Panc1 (cell line): Measurements from ENCODE around the gene ACP4.

Experiments used
- CTCF ChIP-seq: fragments of 450-650 bp; IDR thresholded peaks from 2 replicates; pipeline ENCODE4 v1.5.1; 2017; ENCODE audit warnings: mild to moderate bottlenecking
- POLR2AphosphoS5 ChIP-seq: IDR thresholded peaks from 2 replicates; pipeline ENCODE4 v1.6.1; 2012; ENCODE audit warnings: mild to moderate bottlenecking, low read depth, low read length, moderate library complexity
- REST ChIP-seq, 2 experiments: IDR thresholded peaks; 2 replicates each; pipeline ENCODE4 v1.6.1; 2011 to 2012; ENCODE audit warnings: low read depth in 2 of 2, control low read depth in 1 of 2, low read length in 1 of 2, mild to moderate bottlenecking in 1 of 2, moderate library complexity in 1 of 2; ENCODE audit not compliant: insufficient read depth in 1 of 2
- SIN3A ChIP-seq: IDR thresholded peaks from 2 replicates; pipeline ENCODE4 v1.6.1; 2012; ENCODE audit warnings: low read depth, mild to moderate bottlenecking, low read length, moderate library complexity, borderline replicate concordance; ENCODE audit not compliant: insufficient read depth
- TCF7L2 ChIP-seq: IDR thresholded peaks from 2 replicates; pipeline ENCODE4 v1.6.1; 2011; ENCODE audit warnings: mild to moderate bottlenecking, low read depth, low read length, inconsistent platforms

- no peak for TF ChIP-seq CTCF
- TF ChIP-seq POLR2AphosphoS5: peak; percentile 24; the same call in 1 of the 2 replicates
- TF ChIP-seq REST (IDR thresholded peaks at IDR 0.05; ENCODE audit: insufficient read depth in 1 of 2, low read depth in 2 of 2, low read length in 1 of 2): no peak
- no peak for TF ChIP-seq TCF7L2
- TF ChIP-seq SIN3A: no peak
Observed at GRCh38 chr19:50796634-50797428, 6.6 kb downstream of the ACP4 start.
